HEK293 (cell line): Measurements from ENCODE around the gene HPCA.

Experiments
- CTCF ChIA-PET: fragments of 350-600 bp; formaldehyde crosslinking; extraction: SDS; loops from one replicate; lab custom pipeline; 2021; ENCODE audit warnings: antibody characterized with exemption; lab: Yijun Ruan, JAX
- POLR2A ChIA-PET: fragments of 300-600 bp; formaldehyde crosslinking; extraction: SDS; loops from one replicate; lab custom pipeline; 2020; ENCODE audit warnings: antibody characterized with exemption, inconsistent platforms; lab: Yijun Ruan, JAX
- H3K27ac ChIP-seq: fragments of 200-500 bp; sonication (Bioruptor generic); 2 replicates; pipeline ENCODE4 v1.5.1; 2014; ENCODE audit warnings: low read depth, low read length, control low read depth, inconsistent platforms; ENCODE audit errors: extremely low read depth
- H3K36me3 ChIP-seq, 2 experiments: fragments of 200-500 bp in 1 of 2; sonication (Bioruptor generic) in 1 of 2; 1 replicate in 1 of 2; 2 replicates in 1 of 2; pipeline ENCODE4 v1.5.1; 2014 to 2017; ENCODE audit warnings: inconsistent platforms in 2 of 2, low read length in 2 of 2; ENCODE audit not compliant: control insufficient read depth in 2 of 2, insufficient read depth in 1 of 2
- H3K4me1 ChIP-seq: fragments of 200-500 bp; sonication (Bioruptor generic); 2 replicates; pipeline ENCODE4 v1.5.1; 2014; ENCODE audit warnings: mild to moderate bottlenecking, low read length, inconsistent platforms; ENCODE audit not compliant: control insufficient read depth, insufficient read depth
- H3K4me3 ChIP-seq: 2 replicates; pipeline ENCODE4 v1.5.1; 2011; ENCODE audit warnings: low read depth, mild to moderate bottlenecking, control low read depth, low read length, moderate library complexity
- H3K9me3 ChIP-seq: fragments of 200-500 bp; sonication (Bioruptor generic); 2 replicates; pipeline ENCODE4 v1.5.1; 2014; ENCODE audit warnings: low read depth, low read length, inconsistent platforms; ENCODE audit not compliant: control insufficient read depth, insufficient read depth
- PRDM2 ChIP-seq: fragments of 450-650 bp; formaldehyde crosslinking; IDR thresholded peaks from 2 replicates; pipeline ENCODE4 v1.5.1; 2016; ENCODE audit warnings: missing biosample characterization, missing genetic modification characterization, borderline replicate concordance
- SALL2 ChIP-seq: fragments of 450-650 bp; formaldehyde crosslinking; IDR thresholded peaks from 2 replicates; pipeline ENCODE4 v1.5.0; 2017; ENCODE audit warnings: missing biosample characterization, mild to moderate bottlenecking, missing genetic modification characterization, borderline replicate concordance
- SP2 ChIP-seq: fragments of 450-650 bp; formaldehyde crosslinking; IDR thresholded peaks from 2 replicates; pipeline ENCODE4 v1.5.1; 2016; ENCODE audit warnings: missing biosample characterization, missing genetic modification characterization
- YY1 ChIP-seq: fragments of 450-650 bp; formaldehyde crosslinking; IDR thresholded peaks from 2 replicates; pipeline ENCODE4 v1.5.1; 2018; ENCODE audit warnings: missing biosample characterization, missing genetic modification characterization
- ZBTB7A ChIP-seq: fragments of 450-650 bp; formaldehyde crosslinking; IDR thresholded peaks from 2 replicates; pipeline ENCODE4 v1.5.1; 2016; ENCODE audit warnings: low read depth, missing biosample characterization, missing genetic modification characterization
- ZNF133 ChIP-seq: fragments of 450-650 bp; formaldehyde crosslinking; IDR thresholded peaks from 2 replicates; pipeline ENCODE4 v1.5.1; 2016; ENCODE audit warnings: missing biosample characterization, missing genetic modification characterization
- ZNF146 ChIP-seq: fragments of 450-650 bp; formaldehyde crosslinking; IDR thresholded peaks from 2 replicates; pipeline ENCODE4 v1.5.1; 2016; ENCODE audit warnings: missing biosample characterization, missing genetic modification characterization
- ZNF157 ChIP-seq: fragments of 450-650 bp; formaldehyde crosslinking; IDR thresholded peaks from 2 replicates; pipeline ENCODE4 v1.5.1; 2016; ENCODE audit warnings: missing biosample characterization, missing genetic modification characterization
- ZNF18 ChIP-seq: fragments of 450-650 bp; formaldehyde crosslinking; IDR thresholded peaks from 2 replicates; pipeline ENCODE4 v1.5.1; 2016; ENCODE audit warnings: missing biosample characterization, missing genetic modification characterization
- ZNF354C ChIP-seq: fragments of 450-650 bp; formaldehyde crosslinking; IDR thresholded peaks from 2 replicates; pipeline ENCODE4 v1.5.1; 2016; ENCODE audit warnings: missing biosample characterization, missing genetic modification characterization, low read depth, borderline replicate concordance
- ZNF404 ChIP-seq: fragments of 450-650 bp; formaldehyde crosslinking; IDR thresholded peaks from 2 replicates; pipeline ENCODE4 v1.5.1; 2017; ENCODE audit warnings: missing biosample characterization, missing genetic modification characterization
- ZNF529 ChIP-seq: fragments of 450-650 bp; formaldehyde crosslinking; IDR thresholded peaks from 2 replicates; pipeline ENCODE4 v1.5.1; 2017; ENCODE audit warnings: missing genetic modification characterization, missing biosample characterization; ENCODE audit not compliant: insufficient replicate concordance
- ZNF791 ChIP-seq: fragments of 450-650 bp; formaldehyde crosslinking; IDR thresholded peaks from 2 replicates; pipeline ENCODE4 v1.5.1; 2016; ENCODE audit warnings: missing biosample characterization, missing genetic modification characterization
- ZSCAN23 ChIP-seq: fragments of 450-650 bp; formaldehyde crosslinking; IDR thresholded peaks from 2 replicates; pipeline ENCODE4 v1.5.1; 2016; ENCODE audit warnings: missing biosample characterization, missing genetic modification characterization

The HPCA gene

GRCh38 chr1:32926562-32926961 lies 40.3 kb downstream of the HPCA start (continued):
- TF ChIP-seq PRDM2 (tag by site-specific recombination) (no peak), ZNF354C (tag by site-specific recombination) (no peak), SP2 (no peak), ZNF404 (tag by site-specific recombination) (no peak), ZSCAN23 (no peak), SALL2 (tag by site-specific recombination) (no peak), ZNF18 (tag by site-specific recombination) (no peak), ZNF791 (tag by site-specific recombination) (no peak), ZNF529 (no peak)

- TF ChIP-seq ZBTB7A (tag by site-specific recombination) (no peak), ZNF354C (tag by site-specific recombination) (no peak), ZNF146 (peak; percentile 79), ZNF133 (tag by site-specific recombination) (no peak)
- Histone ChIP-seq H3K4me3 (no peak overlapping the region), H3K9me3 (no peaks in the 10 kb centered on the region), H3K4me1 (no peaks in the 10 kb centered on the region), H3K27ac (no peak overlapping the region), H3K36me3 (no peaks in the 10 kb centered on the region)
- ChIA-PET CTCF (interaction anchor here (0.6 kb wide), 1 partner anchor 46 kb away, joined by 3 read pairs; no protein-coding TSS in a partner anchor), POLR2A (no interaction called here)
Measured at GRCh38 chr1:32927441-32927840, 41.1 kb downstream of the HPCA start.

GRCh38 chr1:32928285-32928684 lies 42.0 kb downstream of the HPCA start:
- no peak overlapping the region for H3K4me3 ChIP-seq
- H3K27ac ChIP-seq: no peak overlapping the region
- ChIA-PET POLR2A (no interaction called here), CTCF (interaction anchor here (0.7 to 1.4 kb wide), 2 partner anchors 10 to 158 kb away, joined by 3 to 4 read pairs; no protein-coding TSS in a partner anchor)
- TF ChIP-seq ZNF157 (tag by site-specific recombination) (peak; percentile 86), YY1 (tag by site-specific recombination) (no peak)
- no peaks in the 10 kb centered on the region for H3K4me1 ChIP-seq
- no peaks in the 10 kb centered on the region for H3K9me3 ChIP-seq
- H3K36me3 ChIP-seq: no peaks in the 10 kb centered on the region
